Activated naive CD4-positive, alpha-beta T cell treated with anti-CD3 and anti-CD28 coated beads, Interleukin-2, amount 50 U/mL, for 72 hours (primary cell): ENCODE data around the gene PODN. TPM values are rescaled to one million over a fixed set of nuclear protein-coding genes. Genes with fewer than 3 reads are reported as not detected.
A peak's percentile ranks its signal among the peaks of the same experiment; 100 is the strongest.

ENCODE experiments used
- ATAC-seq, 2 donors: fragments of 150-1000 bp; cut with Tn5 transposase; 2 replicates each; pipeline ENCODE4 v1.10.0; 2021; ENCODE audit warnings: mild to moderate bottlenecking in 2 of 2, moderate library complexity in 2 of 2
- DNase-seq, 2 donors: peaks; one replicate each; pipeline ENCODE4 v3.0.0; 2021 to 2022; ENCODE audit warnings: low spot score in 2 of 2
- H3K27ac Mint-ChIP-seq, 2 donors: one replicate each; pipeline ENCODE4 v1.8.0; 2022; ENCODE audit warnings: mild to moderate bottlenecking in 2 of 2, mixed read lengths in 2 of 2
- H3K36me3 Mint-ChIP-seq, 2 donors: one replicate each; pipeline ENCODE4 v1.8.0; 2022; ENCODE audit warnings: mixed read lengths in 2 of 2
- H3K9me3 Mint-ChIP-seq, 2 donors: one replicate each; pipeline ENCODE4 v1.8.0; 2022; ENCODE audit warnings: mixed read lengths in 2 of 2
- total RNA-seq, 2 donors: library from RNA; stranded (reverse); gene quantifications; one replicate each; pipeline ENCODE4 v1.2.3, GENCODE V29; 2022

PODN gene
- total RNA-seq, 2 donors from 2014 or later: not detected

DNA sequence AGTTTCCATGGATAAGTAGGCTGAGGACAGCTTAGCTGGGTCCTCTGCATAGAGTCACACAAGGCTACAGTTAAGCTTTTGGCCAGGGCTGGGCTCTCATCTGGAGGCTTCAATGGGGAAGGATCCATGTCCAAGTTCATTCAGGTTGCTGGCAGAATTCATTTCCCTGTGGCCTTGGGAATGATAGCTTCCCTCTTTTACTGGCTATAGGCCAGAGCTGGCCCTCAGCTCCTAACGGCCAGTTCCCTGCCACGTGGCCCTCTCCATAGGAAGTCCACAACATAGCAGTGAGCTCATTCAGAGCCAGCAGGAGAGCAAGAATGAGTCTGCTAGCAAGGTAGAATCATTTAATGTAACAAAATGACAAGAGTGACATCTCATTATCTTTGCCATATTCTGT is 15.1 kb upstream of the PODN start:
- Mint-ChIP-seq H3K36me3 (peaks cover 0 to 6% of the 10 kb centered on the region in 2 donors), H3K27ac (no peak overlapping the region), H3K9me3 (no peaks in the 10 kb centered on the region)
- DNase-seq (no peak), ATAC-seq (no peak)

DNA sequence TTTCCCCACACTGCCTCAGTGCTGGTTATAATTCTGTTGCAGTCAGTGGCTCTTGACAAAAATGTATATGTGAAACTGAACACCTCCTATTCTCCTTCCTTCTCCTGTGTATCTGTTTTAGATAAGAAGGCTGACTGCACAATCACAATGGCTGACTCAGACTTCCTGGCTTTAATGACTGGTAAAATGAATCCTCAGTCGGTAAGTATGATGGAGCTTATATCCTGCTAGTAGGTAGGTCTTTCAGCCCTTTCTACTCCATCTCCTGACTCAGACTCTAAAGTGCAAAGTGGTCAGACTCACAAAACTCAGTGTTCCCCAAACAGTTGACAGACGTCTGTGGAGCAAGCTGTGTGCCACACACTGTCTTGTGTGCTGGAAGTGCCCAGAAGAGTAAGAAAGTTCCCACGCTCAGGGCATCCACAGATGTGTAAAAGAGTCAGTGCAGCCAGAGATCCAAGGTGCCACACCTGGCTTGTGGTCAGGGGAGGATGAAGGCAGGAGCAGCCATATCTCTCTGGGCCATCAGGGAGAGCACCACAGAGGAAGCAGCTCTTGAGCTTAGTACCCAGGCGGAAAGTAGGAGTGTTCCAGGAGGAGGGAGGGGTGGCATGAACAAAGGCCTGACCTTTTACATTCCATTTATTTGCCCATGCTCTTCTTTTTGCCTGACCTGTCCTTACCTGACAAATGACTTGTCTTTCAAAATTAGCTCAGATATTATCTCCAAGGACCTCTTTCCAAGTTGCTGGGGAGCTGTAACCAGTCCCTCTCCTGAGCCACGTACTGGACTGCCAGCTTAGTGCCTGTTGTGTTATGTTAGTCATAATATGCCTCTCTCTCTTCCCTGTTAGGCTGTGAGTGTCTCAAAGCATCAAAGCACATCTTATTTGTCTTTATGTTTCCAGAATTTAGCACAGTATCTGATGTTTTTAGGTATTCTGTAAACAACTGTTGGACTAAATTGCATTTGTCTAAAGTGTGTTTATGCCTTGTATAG is 14.0 kb upstream of the PODN start:
- peaks cover 0 to 11% of the 10 kb centered on the region in 2 donors for H3K36me3 Mint-ChIP-seq
- H3K27ac Mint-ChIP-seq: peak overlapping the region in 1 of 2 donors; percentile 61
- no peaks in the 10 kb centered on the region for H3K9me3 Mint-ChIP-seq
- DNase-seq: no peak
- ATAC-seq: peak; percentile 94

DNA sequence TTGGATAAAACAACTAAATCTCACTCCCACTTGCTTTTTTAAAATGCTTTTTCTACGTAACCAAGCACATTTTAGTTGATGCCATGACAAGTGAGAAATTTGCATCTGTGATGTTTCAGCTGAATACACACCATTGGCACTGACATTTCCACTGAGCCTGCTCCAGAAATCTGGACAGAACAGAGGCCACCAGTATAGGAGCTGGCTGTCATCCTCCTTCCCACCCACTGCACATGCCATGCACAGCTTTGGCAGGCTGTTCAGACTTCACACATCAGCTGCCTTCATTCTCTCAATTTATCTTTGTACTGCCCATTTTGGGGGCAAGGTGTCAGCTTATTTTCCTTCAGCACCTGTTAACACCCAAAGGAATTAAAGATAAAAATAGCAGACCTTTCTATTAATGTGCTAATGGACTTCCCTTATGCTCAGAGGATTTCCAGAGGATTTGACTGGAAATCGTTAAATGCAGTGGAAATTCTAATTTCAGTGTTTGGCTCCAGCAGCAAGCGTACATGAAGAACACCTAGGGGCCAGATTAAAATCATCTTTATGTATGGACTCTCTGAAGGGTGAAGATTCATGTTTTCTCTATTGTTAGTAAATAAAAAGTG is 12.9 kb upstream of the PODN start:
- ATAC-seq: no peak
- no peak for DNase-seq
- no peaks in the 10 kb centered on the region for H3K9me3 Mint-ChIP-seq

DNA sequence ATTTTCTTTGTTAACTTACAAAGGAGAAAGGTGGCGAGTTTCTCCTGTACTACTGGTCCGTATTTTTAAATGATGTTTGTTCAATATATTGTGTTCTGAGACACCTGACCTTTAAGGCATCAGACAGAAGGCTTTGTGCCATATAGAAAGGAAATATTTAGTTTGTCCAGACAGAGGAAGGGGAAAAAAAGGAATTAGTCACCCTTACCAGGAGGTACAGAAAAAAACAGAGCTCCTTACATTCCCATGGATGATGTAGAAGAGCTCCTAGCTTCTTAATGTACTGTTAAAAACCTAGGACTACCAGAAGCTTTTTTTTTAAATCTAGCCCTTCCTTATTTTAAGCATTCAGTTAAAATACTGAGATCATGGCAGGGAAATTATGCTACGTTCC is 12.4 kb upstream of the PODN start:
- peak overlapping the region in 1 of 2 donors; percentile 25 for H3K27ac Mint-ChIP-seq
- H3K9me3 Mint-ChIP-seq: no peaks in the 10 kb centered on the region
- DNase-seq: no peak
- no peak for ATAC-seq
- H3K36me3 Mint-ChIP-seq: peaks cover 0 to 22% of the 10 kb centered on the region in 2 donors

More for the DNA sequence above, 12.9 kb upstream of the PODN start:
- Mint-ChIP-seq H3K36me3 (peaks cover 0 to 19% of the 10 kb centered on the region in 2 donors), H3K27ac (peak overlapping the region in 1 of 2 donors; percentile 25)

GRCh38 chr1:53050310-53050709 is 11.7 kb upstream of the PODN start:
- DNase-seq: no peak
- H3K9me3 Mint-ChIP-seq: no peaks in the 10 kb centered on the region
- no peak for ATAC-seq
- H3K27ac Mint-ChIP-seq: no peak overlapping the region
- H3K36me3 Mint-ChIP-seq: peaks cover 0 to 25% of the 10 kb centered on the region in 2 donors

DNA sequence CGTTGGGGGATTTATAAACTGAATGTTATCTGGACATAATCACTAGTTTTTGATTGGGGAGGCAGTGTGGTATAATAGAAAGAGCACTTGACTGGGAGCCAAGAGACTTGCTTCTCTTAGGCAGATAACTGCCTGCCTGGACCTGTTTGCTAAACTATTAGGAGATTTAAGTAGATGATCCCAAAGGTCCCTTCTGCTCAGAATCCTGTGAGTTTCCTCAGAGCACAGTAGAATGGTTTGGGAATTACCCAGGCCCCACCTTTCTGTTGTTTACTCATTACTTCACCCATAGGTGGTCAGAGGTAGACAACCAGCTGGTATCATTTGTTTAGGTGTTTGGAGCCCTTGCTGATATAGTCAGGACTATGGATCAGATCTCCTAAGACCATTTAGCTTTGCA is 10.3 kb upstream of the PODN start:
- Mint-ChIP-seq H3K9me3 (no peaks in the 10 kb centered on the region), H3K36me3 (peaks cover 0 to 25% of the 10 kb centered on the region in 2 donors), H3K27ac (no peak overlapping the region)
- ATAC-seq: no peak
- no peak for DNase-seq

- ATAC-seq: no peak
- Mint-ChIP-seq H3K9me3 (no peaks in the 10 kb centered on the region), H3K27ac (no peak overlapping the region)
Observed at GRCh38 chr1:53057127-53057526, 4.9 kb upstream of the PODN start.

GRCh38 chr1:53060579-53060978 is 1.4 kb upstream of the PODN start:
- DNase-seq: no peak
- ATAC-seq: no peak
- Mint-ChIP-seq H3K9me3 (no peaks in the 10 kb centered on the region), H3K27ac (no peak overlapping the region), H3K36me3 (no peaks in the 10 kb centered on the region)

More at GRCh38 chr1:53057127-53057526, 4.9 kb upstream of the PODN start:
- DNase-seq: no peak
- H3K36me3 Mint-ChIP-seq: peaks cover 0 to 19% of the 10 kb centered on the region in 2 donors

GRCh38 chr1:53061123-53061858 is 722 bp upstream of the PODN start:
- ATAC-seq: no peak

DNA sequence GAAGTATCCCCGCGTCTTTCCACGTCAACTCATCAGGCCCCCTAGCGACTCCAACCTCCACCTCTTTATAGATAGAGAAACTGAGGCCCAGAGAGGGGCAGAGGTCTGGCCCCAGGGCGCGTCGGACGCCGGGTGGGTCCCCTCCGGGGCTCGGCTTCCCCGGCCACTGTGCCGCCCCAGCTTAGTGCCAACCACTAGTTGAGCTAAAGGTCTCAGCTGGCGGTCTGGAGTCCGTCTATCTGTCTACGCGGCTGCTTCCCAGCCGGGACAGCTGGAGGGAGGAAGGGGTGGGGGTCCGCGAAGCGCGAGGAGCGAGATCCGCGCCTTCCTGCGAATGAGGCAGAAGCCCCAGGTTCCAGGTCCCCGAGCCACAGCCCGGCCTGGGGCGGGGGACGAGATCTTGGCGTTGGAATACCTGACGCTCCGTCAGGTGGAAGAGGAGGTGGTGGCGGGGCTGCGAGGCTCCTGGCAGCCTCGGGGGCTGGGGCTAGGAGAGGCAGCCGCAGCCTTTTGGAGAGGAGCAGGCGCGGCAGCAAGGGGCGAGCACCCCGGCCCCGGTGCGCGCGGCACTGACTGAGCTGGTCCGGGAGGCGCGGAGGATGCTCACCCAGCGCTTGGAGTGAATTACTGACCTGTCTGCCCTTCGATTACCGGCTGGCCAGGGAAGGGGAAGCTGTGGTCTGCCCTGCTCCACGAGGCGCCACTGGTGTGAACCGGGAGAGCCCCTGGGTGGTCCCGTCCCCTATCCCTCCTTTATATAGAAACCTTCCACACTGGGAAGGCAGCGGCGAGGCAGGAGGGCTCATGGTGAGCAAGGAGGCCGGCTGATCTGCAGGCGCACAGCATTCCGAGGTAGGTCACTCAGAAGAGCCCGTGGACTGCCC is 937 bp downstream of the PODN start:
- ATAC-seq: peak; percentile 14 to 35
- Mint-ChIP-seq H3K27ac (no peak overlapping the region), H3K36me3 (no peaks in the 10 kb centered on the region), H3K9me3 (no peaks in the 10 kb centered on the region)
- no peak for DNase-seq

More at GRCh38 chr1:53061123-53061858, 722 bp upstream of the PODN start:
- no peak for DNase-seq
- H3K27ac Mint-ChIP-seq: no peak overlapping the region
- H3K36me3 Mint-ChIP-seq: no peaks in the 10 kb centered on the region
- H3K9me3 Mint-ChIP-seq: no peaks in the 10 kb centered on the region

DNA sequence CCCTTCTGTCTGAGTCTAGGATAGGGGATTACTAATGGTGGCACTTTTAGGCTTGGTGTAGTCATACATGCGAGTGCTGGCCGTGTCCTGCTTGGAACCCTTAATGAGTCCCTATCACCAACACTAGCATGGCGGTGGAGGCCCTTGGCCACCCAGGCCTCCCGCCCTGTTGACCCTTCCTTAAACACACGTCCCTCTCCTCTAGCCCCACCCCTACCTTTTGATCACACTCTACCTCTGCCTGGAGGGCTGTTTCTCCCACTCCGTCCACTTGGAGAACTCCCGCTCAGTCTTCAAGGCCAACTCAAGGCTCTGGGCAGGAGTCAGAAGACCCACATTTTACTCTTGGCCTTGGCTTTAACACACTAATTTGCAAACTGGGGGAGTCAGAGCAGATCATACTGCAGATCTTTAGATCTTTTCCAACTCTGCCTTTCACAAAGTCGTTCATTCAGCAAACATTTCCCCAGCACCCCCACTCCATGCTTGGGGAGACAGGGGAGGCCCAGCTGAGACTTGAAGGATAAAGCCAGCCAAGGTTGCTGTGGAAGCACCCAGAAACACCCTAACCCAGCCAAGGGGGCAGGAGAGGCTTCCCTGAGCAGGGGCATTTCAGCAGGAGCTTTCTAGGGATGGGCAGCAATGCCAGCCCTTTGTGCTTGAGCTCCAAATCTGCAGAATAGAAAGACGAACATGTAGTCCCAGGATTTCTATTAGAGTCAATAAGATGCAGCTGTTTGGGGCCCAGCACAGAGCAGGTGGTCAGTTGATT is 1.9 kb downstream of the PODN start:
- Mint-ChIP-seq H3K27ac (no peak overlapping the region), H3K36me3 (no peaks in the 10 kb centered on the region), H3K9me3 (no peaks in the 10 kb centered on the region)
- no peak for DNase-seq
- no peak for ATAC-seq

- no peak overlapping the region for H3K27ac Mint-ChIP-seq
- H3K9me3 Mint-ChIP-seq: no peaks in the 10 kb centered on the region
- ATAC-seq (no peak), DNase-seq (no peak)
- H3K36me3 Mint-ChIP-seq: no peaks in the 10 kb centered on the region
Observed at GRCh38 chr1:53065391-53065790, 3.4 kb downstream of the PODN start.

- Mint-ChIP-seq H3K36me3 (no peaks in the 10 kb centered on the region), H3K27ac (no peak overlapping the region), H3K9me3 (no peaks in the 10 kb centered on the region)
- ATAC-seq (no peak), DNase-seq (no peak)
Observed at GRCh38 chr1:53066488-53066887, 4.5 kb downstream of the PODN start.

- ATAC-seq (no peak), DNase-seq (no peak)
- Mint-ChIP-seq H3K9me3 (no peaks in the 10 kb centered on the region), H3K27ac (no peak overlapping the region), H3K36me3 (no peaks in the 10 kb centered on the region)
Observed at GRCh38 chr1:53066891-53067738, 5.1 kb downstream of the PODN start.

GRCh38 chr1:53067886-53068285 is 5.9 kb downstream of the PODN start:
- Mint-ChIP-seq H3K9me3 (no peaks in the 10 kb centered on the region), H3K27ac (no peak overlapping the region)
- ATAC-seq: no peak

More at GRCh38 chr1:53067886-53068285, 5.9 kb downstream of the PODN start:
- H3K36me3 Mint-ChIP-seq: no peaks in the 10 kb centered on the region
- no peak for DNase-seq
